Activated CD4-positive, alpha-beta T cell treated with anti-CD3 and anti-CD28 coated beads, Interleukin-2, amount 50 U/mL, for 4 hours (primary cell): ENCODE measurements around the gene TNK2.
"Not testable (repeated sequence)": the region's sequence is repeated elsewhere in the genome, so short reads cannot be mapped to it uniquely, and the experiment has no call there.

Source experiments
- DNase-seq, 2 experiments: peaks; one replicate each; pipeline ENCODE4 v3.0.0-alpha.2; 2020

Gene TNK2

DNA sequence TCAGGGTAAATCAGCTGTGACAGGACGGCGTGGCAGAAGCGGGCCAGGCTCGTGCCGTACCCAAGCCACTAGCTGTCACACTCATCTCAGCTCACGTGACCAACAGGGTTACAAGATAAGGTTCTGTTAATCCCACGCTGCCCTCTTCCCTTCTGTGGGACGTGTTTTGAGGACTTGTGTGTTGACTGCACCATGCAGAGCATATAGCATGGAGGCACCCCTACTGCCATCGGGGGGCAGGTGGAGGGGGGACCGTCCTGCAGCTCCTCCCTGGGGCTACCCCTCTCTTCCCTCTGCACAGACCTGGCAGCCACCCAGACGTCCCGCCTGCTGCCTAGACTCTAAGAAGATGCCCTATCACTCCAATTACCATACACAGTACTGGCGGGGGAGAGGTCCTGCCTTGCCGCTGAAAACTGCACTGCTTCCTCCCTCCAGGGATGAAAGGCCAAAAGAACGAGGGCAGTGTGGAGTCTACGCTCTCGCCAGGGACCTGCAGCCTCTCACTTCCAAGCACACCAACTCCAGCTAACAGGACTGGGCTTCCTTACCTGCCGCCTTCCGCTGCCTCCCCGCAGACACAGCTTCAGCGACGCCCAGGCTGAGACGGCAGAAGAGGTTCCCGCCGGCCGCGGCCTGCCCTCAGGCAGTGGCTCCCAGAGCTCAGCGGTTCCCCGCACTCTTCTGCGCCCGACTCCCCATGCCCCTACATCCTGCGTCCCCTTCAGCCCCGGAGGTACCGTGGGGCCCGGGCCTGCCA, at the start of gene TNK2:
TSS of gene TNK2 (minus strand) at position 618 of the 760 bp plus-strand sequence. CDS start 19,963 bp downstream, outside the sequence.
- DNase-seq, result peak; percentile 37 to 39

DNA sequence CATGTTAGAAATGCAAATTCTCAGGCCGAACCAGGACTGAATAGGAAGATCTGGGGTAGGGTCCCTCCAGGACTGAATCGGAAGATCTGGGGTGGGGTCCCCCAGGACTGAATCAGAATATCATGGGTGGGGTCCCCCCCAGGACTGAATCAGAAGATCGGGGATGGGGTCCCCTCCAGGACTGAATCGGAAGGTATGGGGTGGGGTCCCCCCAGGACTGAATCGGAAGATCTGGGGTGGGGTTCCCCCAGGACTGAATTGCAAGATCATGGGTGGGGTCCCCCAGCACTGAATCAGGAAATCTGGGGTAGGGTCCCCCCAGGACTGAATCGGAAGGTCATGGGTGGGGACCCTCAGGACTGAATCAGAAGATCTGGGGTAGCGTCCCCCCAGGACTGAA, 48.2 kb upstream of the TNK2 start:
- no peak for DNase-seq

DNA sequence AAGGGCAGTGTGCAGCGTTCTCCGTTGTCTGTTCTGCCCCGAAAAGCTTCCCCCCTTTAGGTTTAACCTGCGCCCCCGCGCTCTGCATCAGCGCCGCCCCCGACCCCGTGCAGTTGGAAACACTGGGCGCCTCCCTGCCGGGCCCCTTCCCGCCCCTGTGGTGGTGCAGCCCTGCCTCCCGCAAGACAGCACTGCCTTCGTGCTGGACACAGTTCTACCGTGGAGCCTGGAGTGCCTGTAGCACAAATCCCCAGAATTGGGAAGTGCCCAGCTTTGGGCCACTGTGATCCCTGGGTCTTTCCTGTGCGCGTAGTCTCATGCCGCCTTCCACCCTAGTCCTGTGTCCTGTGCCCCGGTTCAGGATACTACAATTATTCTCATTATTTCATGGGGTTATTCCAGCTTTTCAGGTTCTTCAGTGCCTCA, 47.1 kb upstream of the TNK2 start:
- peak; percentile 62 to 70 for DNase-seq

DNA sequence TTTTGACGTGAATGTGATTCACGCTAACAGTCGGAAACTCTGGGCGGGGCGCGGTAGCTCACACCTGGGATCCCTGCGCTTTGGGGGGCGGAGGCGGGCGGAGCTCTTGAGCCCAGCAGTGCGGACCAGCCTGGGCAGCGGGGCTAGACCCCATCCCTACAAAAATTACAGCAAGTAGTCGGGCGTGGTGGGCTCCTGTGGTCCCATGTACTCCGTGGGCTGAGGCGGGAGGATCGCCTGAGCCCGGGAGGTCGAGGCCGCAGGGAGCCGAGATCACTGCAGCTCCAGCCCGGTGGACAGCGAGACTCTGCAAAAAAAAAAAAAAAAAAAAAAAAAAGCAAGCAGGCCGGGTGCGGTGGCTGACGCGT, 46.4 kb upstream of the TNK2 start:
- DNase-seq, result peak; percentile 50 to 55

DNA sequence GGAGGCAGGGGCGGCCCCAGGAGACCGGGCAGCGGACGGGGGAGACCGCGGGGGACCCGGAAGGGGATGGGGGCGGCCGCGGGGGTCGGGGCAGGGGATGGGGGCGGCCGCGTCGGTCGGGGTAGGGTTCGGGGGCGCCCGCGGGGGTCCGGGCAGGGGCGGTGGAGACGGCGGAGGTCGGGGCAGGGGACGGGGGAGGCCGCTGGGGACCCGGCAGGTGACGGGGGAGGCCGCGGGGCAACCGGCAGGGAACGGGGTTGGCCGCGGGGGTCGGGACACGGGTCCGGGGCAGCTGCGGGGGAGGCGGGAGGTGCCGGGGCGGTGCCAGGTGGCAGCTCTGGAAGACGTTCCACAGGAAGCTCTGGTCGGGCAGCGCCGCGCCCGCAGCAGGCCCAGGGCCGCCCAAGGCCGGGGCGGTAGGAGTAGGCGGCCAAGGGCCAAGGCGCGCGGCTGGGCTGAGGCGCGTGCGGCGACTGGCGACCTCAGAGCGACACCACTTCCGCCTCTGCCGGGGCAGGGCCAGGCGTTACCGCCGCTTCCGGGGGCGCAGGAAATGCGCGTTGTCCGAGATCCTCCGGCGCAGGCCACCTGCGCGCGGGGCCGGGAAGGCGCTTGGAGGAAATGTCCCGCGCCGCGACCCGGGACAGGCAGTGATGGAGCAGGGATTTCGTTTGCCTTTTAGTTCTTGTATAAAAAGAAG, 45.9 kb upstream of the TNK2 start:
- DNase-seq, result peak; percentile 45 to 47

DNA sequence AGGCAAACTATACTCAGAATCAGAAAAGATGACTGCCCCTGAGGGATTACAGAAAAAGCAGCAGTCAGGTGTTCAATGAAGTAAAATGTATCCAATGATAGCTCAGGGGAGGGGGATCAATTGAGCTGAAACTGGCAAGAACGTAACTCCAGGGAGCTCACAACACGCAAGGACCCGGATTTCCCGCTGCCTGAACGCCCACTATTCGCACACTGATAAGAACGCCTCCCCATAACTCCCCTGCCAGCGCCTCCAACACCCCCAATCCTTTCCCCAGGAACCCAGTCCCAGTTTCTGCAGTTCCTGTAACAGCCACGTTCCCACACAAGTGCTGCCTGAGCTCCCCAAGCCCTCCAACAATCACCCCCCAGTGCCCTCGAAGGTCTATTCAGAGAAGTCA, 44.2 kb upstream of the TNK2 start:
- DNase-seq, result not testable (repeated sequence)

DNA sequence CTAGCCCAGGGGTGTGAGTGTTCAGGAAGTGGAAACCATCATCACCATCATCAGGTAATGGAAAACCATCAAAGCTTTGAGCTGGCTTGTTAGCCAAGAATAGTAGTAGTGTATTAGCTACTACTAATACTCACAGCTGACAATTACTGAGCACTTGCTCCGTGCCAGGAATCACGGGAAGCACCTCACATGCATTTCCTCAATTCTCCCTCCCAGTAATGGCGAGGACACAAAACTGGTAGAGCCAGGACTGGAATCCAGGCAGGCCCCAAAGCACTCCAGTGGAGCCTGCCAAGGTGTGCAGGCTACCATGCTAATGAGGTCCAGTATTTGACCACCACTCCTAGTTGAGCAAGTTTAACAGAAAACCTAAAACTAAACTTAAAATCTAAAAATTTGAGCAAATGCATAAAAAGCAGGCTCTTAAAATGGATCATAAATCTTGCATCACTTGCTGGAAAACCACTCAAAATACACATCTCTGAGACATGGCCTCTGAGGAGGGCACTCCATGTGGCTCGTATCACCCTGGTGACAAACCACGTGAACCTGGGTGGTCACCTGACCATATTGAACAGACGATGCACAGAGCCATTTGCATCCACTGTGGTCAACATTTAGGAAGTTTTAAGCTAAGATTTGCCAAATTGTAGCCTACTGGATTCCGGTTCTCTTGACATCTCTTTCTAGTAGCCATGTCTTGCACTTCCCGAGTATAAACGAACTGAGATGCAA, 43.3 kb upstream of the TNK2 start:
- DNase-seq, result not testable (repeated sequence)

- not testable (repeated sequence) for DNase-seq
Observed at GRCh38 chr3:195950731-195951130, 42.4 kb upstream of the TNK2 start.

GRCh38 chr3:195950164-195950563, 41.8 kb upstream of the TNK2 start:
- DNase-seq, result not testable (repeated sequence)

DNA sequence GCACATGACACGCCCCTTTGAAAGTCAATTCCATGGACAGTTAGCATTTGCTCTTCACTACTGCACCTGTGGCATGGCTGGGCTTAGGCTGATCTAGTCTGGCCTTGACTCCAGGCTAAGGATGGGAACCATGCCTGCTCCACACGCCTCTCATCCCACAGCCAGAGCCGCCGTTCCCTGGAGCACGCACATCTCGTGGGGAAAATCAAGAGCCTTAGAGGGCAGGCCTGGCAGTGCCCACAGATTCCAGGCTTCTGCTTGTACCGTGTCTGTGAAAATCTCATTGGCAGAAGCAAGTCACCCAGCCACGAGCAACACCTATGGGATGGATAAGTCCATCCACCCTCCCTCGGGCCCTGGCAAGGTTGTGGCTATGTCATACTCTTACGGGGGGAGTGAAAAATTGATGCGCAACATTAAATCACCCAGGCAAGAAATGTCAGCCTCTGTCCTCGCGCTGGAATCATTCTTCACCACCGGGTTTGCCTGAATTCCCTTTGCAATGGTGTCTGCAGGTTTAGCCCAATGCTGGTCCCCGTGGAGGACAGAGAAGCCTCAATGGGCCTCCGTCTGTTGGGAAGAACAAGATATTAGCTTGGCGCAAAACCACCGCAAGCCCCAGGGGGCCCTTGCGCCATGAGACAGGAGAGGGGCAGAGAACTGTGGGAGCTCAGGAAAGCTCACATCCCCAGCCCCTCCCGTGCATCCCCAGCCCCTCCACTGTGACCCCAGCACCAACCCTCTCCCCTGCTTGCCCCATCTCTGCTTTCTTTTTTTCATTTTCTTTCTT, 38.8 kb upstream of the TNK2 start:
- not testable (repeated sequence) for DNase-seq

DNA sequence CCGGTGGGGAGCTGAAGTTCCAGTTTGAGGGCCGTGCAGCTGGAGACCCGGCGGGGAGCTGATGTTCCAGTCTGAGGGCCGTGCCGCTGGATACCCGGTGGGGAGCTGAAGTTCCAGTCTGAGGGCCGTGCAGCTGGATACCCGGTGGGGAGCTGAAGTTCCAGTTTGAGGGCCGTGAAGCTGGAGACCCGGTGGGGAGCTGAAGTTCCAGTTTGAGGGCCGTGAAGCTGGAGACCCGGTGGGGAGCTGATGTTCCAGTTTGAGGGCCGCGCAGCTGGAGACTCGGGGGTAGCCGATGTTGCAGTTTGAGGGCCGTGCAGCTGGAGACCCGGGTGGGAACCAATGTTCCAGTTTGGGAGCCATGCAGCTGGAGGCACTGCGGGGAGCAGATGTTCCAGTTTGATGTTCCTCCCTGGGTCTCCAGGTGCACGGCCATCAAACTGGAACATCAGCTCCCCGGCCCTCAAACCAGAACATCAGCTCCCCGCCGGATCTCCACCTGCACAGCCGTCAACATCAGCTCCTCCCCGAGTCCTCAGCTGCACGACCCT, 33.0 kb upstream of the TNK2 start:
- DNase-seq, result not testable (repeated sequence)

DNA sequence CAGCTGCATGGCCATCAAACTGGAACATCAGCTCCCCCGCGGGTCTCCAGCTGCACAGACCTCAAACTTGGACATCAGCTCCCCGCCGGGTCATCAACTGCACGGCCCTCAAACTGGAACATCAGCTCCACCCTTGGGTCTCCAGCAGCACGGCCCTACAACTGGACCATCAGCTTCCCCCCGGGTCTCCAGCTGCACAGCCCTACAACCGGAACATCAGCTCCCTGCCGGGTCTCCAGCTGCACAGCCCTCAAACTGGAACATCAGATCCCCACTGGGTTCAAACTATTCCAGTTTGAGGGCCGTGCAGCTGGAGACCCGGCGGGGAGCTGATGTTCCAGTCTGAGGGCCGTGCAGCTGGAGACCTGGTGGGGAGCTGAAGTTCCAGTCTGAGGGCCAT, 32.5 kb upstream of the TNK2 start:
- not testable (repeated sequence) for DNase-seq

DNA sequence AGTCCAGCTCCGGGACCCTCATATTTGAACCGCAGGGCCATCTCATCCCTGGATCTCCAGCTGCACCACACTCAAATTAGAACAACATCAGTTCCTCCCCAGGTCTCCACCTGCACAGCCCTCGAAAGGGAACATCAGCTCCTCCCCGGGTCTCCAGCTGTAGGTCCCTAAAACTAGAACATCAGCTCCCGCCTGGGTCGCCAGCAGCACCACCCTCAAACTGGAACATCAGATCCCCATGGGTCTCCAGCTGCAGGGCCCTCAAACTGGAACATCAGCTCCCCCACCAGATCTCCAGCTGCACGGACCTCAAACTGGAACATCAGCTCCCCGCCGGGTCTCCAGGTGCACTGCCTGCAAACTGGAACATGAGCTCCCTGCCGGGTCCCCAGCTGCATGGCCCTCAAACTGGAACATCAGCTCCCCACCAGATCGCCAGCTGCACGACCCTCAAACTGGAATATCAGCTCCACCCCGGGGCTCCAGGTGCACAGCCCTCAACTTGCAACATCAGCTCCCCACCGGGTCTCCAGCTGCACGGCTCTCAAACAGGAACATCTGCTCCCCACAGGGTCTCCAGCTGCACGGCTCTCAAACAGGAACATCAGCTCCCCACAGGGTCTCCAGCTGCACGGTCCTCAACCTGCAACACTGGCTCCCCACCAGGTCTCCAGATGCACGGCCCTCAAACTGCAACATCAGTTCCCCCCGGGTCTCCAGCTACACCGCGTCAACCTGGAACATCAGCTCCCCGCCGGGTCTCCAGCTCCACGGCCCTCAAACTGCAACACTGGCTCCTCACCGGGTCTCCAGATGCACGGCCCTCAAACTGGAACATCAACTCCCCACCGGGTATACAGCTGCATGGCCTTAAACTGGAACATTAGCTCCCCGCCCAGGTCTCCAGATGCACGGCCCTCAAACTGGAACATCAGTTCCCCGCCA, 31.4 kb upstream of the TNK2 start:
- not testable (repeated sequence) for DNase-seq

DNA sequence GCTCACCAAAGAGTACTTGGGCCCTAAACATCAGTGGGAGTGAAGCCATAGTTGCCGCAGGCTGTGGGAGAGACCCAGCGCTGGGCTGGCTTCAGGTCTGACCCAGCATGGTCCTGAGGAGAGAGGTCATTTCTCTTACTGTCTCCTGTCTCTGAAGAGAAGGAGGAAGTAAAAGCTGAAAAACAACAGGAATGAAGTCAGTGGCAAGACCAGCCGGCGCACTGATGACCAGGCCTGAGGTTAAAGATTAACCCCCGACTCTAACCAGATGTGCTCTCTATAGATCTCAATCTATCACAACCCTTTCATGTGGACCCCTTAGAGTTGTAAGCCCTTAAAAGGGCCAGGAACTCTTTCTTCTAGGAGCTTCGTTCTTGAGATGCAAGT, 24.7 kb upstream of the TNK2 start:
- DNase-seq, result not testable (repeated sequence)

DNA sequence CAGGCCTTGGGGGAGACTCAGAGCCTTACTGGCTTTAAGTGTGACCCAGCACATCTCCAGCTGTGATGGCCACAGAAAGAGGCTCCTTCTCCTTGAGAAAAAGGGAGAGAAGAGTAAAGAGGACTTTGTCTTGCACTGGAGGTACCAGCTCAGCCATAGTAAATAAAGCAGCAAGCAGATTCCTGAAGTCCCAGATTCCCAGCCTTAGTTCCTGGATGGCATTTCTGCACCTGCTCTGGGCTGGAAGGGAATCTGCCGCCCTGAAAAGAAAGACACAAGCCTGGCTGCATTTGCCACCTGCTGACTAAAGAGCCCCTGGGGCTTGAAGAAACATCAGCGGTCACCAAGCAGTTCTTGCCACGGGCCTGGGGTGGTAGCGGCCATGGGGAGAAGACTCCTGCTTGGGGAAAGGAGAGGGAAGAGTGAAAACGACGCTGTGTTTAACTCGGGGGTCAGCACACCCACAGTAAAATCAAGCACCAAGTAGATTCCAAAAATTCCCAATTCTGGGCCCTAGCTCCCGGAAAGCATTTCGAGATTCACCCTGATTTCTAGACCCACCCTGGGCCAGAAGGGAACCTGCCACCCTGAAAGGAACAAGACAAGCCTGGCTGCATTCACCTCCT, 24.2 kb upstream of the TNK2 start:
- DNase-seq, result no peak

DNA sequence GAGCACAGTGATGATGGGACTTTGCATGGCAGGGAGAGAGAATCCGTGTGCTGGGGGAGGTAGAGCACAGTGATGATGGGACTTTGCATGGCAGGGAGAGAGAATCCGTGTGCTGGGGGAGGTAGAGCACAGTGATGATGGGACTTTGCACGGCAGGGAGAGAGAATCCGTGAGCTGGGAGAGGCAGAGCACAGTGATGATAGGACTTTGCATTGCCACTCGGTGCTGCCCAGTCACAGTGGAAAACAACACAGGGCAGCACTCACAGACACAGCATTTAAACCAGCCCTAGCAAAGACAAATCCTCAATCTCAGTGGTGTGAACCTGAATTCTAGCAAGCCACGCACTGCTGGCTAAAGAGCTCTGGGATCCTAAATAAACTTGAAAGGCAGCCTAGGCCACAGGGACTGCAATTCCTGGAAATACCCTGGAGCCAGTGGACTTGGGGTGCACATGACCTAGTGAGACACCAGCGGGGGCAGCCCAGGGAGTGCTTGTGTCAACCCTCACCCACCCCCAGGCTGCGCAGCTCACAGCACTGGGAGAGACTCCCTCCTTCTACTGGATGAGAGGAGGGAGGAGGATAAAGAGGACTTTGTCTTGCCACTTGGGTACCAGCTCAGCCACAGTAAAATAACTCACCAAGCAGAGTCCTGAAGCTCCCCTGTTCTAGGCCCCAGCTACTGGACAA, 23.4 kb upstream of the TNK2 start:
- no peak for DNase-seq

DNA sequence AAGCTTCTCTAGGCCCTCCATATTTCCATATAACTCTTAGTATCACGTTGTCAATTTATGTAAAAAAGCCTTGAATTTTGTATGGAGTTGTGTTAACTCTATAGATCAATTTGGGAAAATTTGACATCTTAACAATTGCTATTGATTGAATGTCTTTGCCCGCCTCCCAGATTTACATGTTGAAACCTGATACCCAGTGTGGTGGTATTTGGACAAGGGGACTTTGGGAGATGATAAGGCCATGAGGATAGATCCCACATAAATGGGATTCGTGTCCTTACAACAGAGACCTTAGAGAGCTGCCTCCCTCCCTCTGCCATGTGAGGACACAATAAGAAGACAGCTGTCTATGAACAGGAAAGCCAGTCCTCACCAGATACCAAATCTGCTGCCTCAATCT, 21.1 kb upstream of the TNK2 start:
- no peak for DNase-seq

GRCh38 chr3:195921334-195921791, 13.0 kb upstream of the TNK2 start:
- DNase-seq, result no peak

GRCh38 chr3:195918176-195918575, 9.8 kb upstream of the TNK2 start:
- DNase-seq, result no peak

DNA sequence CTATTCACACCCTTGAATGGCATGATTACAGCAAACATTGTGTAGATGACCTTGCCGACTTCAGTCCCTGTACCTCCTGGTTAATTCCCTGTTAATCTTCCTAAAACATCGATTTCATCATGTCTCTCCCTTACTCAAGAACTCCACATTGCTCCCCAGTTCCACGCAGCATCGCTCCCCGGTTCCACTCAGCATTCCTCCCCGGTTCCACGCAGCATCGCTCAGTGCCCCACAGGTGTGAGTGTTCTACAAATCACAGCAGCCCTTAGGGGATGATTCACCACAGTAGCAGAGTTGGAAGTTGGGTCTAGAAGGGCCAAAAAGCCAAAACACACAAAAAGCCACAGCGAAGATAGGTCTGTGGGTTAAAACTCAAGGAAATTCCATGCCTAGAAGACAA, 8.6 kb upstream of the TNK2 start:
- DNase-seq, result no peak
